Measurements from ENCODE around the gene HNRNPH2. TPM values are rescaled to one million over a fixed set of nuclear protein-coding genes. Genes with fewer than 3 reads are reported as not detected.

HNRNPH2 gene
- total RNA-seq, 1 donor from 2014 or later: 70.5 TPM

DNA sequence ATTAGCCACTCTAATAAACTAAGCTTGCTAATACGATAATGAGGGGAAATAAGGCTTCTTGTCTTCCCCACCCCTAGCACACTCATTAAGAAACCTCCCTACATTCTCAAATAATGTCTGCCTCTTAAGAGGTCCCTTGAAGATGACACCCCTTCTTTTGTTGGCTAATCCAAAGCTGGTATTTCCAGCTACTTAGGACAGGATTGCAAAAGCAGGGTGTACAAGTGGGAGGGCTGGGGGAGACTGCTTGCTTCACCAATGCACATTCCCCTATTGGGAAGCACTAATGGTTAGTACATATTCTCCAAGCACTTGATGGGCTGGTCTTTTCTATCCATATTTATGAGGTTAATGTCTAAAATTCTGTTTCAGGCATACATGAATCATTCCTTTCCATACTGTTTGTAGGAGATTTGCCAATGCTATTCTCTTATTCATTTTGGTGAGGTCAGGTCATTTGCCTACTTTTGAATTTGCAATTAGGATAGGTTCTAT is 42.7 kb upstream of the HNRNPH2 start:
- no peaks in the 10 kb centered on the region for H3K9me3 Mint-ChIP-seq
- no peak overlapping the region for H3K27ac Mint-ChIP-seq
- no peak for ATAC-seq (ENCODE audit: low read depth)
- intact Hi-C loops (cut with micrococcal nuclease): no loop called here
- POLR2A ChIA-PET: no interaction called here
- CTCF ChIA-PET: no interaction called here
- peaks cover 53% of the 10 kb centered on the region for H3K36me3 Mint-ChIP-seq (ENCODE audit: low read depth)
- H3K27me3 Mint-ChIP-seq: no peaks in the 10 kb centered on the region
- H3K4me1 Mint-ChIP-seq: peaks cover 24% of the 10 kb centered on the region
- no peak overlapping the region for H3K4me3 Mint-ChIP-seq
- no peak for DNase-seq
- no peak for TF ChIP-seq CTCF (IDR thresholded peaks at IDR 0.05)

DNA sequence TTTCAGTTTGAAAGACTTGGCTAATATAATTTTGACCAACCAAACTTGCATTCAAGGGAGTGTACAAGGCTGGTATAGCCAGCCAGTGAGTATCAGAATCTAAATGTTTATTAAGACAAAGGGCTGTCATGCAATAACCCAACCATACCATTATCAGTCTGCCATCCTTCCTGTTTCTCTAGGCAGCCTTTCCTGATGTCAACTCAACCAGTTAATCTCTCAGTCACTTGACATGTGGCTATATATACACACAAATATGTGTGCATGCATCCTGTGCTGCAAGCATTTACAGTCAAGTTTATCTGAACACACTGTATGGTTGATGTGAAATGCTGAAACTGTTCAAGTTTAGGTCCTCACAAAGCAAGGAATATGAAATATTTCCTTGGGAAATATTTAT is 39.2 kb upstream of the HNRNPH2 start:
- Mint-ChIP-seq H3K4me1 (peaks cover 35% of the 10 kb centered on the region), H3K4me3 (peak overlapping the region; percentile 38), H3K9me3 (no peaks in the 10 kb centered on the region), H3K27ac (peak overlapping the region; percentile 71), H3K36me3 (ENCODE audit: low read depth) (peaks cover 48% of the 10 kb centered on the region), H3K27me3 (no peaks in the 10 kb centered on the region)
- intact Hi-C loops (cut with micrococcal nuclease): no loop called here
- POLR2A ChIA-PET: interaction anchor here (1.1 to 1.8 kb wide), 3 partner anchors 11 to 24 kb away, joined by 3 to 5 read pairs (median 4); no protein-coding TSS in a partner anchor
- CTCF ChIA-PET: interaction anchor here (1.2 kb wide), 1 partner anchor 17 kb away, joined by 3 read pairs; the partner anchor contains the start of gene BTK
- ATAC-seq (ENCODE audit: low read depth): peak; percentile 35
- no peak for DNase-seq
- no peak for TF ChIP-seq CTCF (IDR thresholded peaks at IDR 0.05)

- H3K4me3 Mint-ChIP-seq: no peak overlapping the region
- intact Hi-C loops (cut with micrococcal nuclease): loop anchor here (2.0 to 5.0 kb wide), 2 partner anchors 21 to 38 kb away; partner anchors contain the start of genes GLA, HNRNPH2 and TIMM8A
- no peaks in the 10 kb centered on the region for H3K27me3 Mint-ChIP-seq
- peak overlapping the region; percentile 81 for H3K27ac Mint-ChIP-seq
- CTCF ChIA-PET: interaction anchor here (1.2 kb wide), 1 partner anchor 16 kb away, joined by 3 read pairs; the partner anchor contains the start of gene BTK
- no peak for TF ChIP-seq CTCF (IDR thresholded peaks at IDR 0.05)
- no peaks in the 10 kb centered on the region for H3K9me3 Mint-ChIP-seq
- ATAC-seq (ENCODE audit: low read depth) (no peak), DNase-seq (no peak)
- H3K36me3 Mint-ChIP-seq (ENCODE audit: low read depth): peaks cover 55% of the 10 kb centered on the region
- H3K4me1 Mint-ChIP-seq: peaks cover 38% of the 10 kb centered on the region
- POLR2A ChIA-PET: interaction anchor here (1.8 kb wide), 1 partner anchor 11 kb away, joined by 5 read pairs; no protein-coding TSS in a partner anchor
These were observed 38.3 kb upstream of the HNRNPH2 start for GRCh38 chrX:101369687-101370086.

- H3K36me3 Mint-ChIP-seq (ENCODE audit: low read depth): peaks cover 63% of the 10 kb centered on the region
- intact Hi-C loops (cut with micrococcal nuclease): loop anchor here (1.0 to 5.0 kb wide), 3 partner anchors 13 to 36 kb away; partner anchors contain the start of genes GLA, HNRNPH2 and TIMM8A
- peak overlapping the region; percentile 64 for H3K4me3 Mint-ChIP-seq
These were observed 37.0 kb upstream of the HNRNPH2 start for GRCh38 chrX:101370888-101371504.

More at GRCh38 chrX:101370888-101371504, 37.0 kb upstream of the HNRNPH2 start:
- no peaks in the 10 kb centered on the region for H3K27me3 Mint-ChIP-seq
- TF ChIP-seq CTCF (IDR thresholded peaks at IDR 0.05): no peak
- H3K4me1 Mint-ChIP-seq: peaks cover 52% of the 10 kb centered on the region
- ChIA-PET CTCF (no interaction called here), POLR2A (interaction anchor here (2.0 kb wide), 1 partner anchor 19 kb away, joined by 6 read pairs; no protein-coding TSS in a partner anchor)
- peak overlapping the region; percentile 81 for H3K27ac Mint-ChIP-seq
- no peaks in the 10 kb centered on the region for H3K9me3 Mint-ChIP-seq
- DNase-seq: no peak
- ATAC-seq (ENCODE audit: low read depth): peak; percentile 85

Data from activated B cell treated with CpG ODN at 0.5 μM for 24 hours (primary cell).